Measurements from ENCODE around the gene PTH2. TPM values are rescaled to one million over a fixed set of nuclear protein-coding genes. Genes with fewer than 3 reads are reported as not detected.

Gene PTH2
- total RNA-seq, 4 donors from 2014 or later, result not detected

DNA sequence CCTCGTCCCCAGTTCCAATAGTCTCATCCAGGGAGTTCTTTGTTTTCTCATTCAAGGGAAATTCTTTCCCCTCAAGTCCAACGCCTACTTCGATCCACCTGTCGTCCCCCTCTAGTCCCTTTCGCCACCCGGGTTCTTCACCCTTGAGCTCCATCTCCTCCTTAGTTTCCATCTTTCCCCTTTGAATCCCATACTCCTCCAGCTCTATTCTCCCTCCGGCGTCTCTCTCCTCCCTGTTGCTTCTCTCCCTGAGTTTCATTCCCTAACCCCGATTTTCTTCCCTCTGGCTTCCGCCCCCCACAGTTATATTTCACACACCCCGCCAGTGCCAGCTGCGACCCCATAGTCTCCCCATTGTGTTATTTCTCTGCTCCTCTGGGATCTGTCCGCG, 18.7 kb upstream of the PTH2 start:
- Histone ChIP-seq H3K4me1 (peaks cover 0 to 6% of the 10 kb centered on the region in 2 donors), H3K9me3 (no peaks in the 10 kb centered on the region), H3K27ac (peak overlapping the region; percentile 79 to 84), H3K27me3 (no peaks in the 10 kb centered on the region), H3K4me3 (no peak overlapping the region), H3K36me3 (no peaks in the 10 kb centered on the region)
- DNase-seq, result no peak
- TF ChIP-seq POLR2A (IDR thresholded peaks at IDR 0.05) (no peak), CTCF (IDR thresholded peaks at IDR 0.05) (no peak)
- intact Hi-C loops (cut with DNase I; ENCODE audit: low total_unique reads), result no loop called here

DNA sequence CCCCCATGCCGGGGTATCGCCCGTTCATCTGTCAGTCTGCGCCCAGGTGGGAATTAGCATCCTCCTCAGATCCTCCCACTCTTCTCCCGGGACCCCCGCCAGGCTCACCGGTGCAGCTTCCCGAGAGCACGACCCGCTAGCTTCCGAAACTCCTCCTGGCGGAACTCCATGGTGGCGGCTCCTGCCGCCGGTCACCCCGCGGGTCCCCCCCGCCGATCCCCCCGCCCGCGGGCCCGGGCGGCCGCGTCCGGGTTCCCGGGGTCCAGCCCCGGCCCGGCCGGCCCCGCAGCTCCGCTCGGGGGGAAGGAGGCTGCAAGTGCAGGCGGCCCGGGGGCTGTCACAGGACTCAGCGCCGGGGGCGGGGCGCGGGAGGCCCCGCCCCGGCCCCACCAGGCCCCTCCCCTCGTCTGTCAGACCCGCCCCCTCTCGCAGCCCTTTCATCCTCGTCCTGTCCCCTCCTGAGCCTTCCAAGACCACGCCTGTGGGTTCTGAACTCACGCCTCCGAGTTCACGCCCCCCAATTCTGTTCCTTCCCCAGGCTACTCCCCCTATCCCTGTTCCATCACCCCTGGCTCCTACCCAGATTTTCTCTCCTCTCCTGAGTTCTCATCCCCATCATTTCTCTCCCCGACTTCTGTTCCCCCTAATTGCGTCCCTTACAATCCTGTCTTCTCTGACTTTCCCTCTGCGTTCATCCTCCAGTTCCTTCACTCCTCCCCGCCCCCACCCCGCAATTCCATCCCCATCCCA, 18.1 kb upstream of the PTH2 start, which contains the start of gene SLC17A7:
Gene SLC17A7 (minus strand): TSS at position 318 of the 750 bp plus-strand sequence. CDS start 148 bp downstream, at position 170.
- DNase-seq, result peak; percentile 72 to 76
- TF ChIP-seq CTCF (IDR thresholded peaks at IDR 0.05) (no peak), POLR2A (IDR thresholded peaks at IDR 0.05) (no peak)

DNA sequence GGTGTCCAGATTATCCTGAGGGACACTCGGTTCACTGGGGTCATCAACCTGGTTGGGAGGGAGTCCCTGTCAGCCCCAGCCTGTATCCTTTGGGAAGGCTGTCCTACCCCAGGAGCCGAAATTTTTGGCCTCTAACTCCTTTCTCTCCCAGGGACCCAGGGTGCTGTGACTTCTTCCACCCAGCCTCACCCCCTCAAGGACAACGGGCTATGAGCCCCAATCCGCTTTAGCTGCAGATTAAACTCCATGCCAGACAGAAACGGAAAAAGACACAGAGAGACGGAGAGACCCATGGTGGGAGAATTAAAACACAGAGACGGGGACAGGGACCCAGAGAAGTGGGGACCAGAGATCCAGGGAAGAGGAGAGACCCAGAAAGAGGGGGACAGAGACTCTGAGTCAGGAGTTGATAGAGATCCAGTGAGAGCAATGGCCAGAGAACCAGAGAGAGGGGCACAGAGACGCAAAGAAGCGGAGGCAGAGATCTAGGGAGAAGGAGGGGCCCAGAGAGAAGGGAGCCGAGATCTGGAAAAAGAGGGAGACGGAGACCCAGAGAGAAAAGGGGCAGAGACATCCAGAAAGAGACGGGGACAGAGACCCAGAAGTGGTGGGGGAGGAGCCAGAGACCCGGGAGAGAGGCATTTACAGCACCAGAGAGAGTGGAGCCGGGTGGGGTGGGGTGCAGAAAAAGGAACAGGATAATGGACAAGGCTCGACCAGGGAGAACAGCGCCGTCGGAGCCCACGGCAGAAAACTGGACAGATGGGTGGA, 17.4 kb upstream of the PTH2 start:
- no peaks in the 10 kb centered on the region for H3K36me3 ChIP-seq
- H3K4me1 ChIP-seq, result peaks cover 0 to 6% of the 10 kb centered on the region in 2 donors
- H3K9me3 ChIP-seq, result no peaks in the 10 kb centered on the region
- TF ChIP-seq CTCF (IDR thresholded peaks at IDR 0.05) (no peak), POLR2A (IDR thresholded peaks at IDR 0.05) (no peak)
- H3K27me3 ChIP-seq, result no peaks in the 10 kb centered on the region
- DNase-seq, result no peak
- H3K27ac ChIP-seq, result peak overlapping the region in 1 of 2 donors; percentile 61
- intact Hi-C loops (cut with DNase I; ENCODE audit: low total_unique reads), result no loop called here
- H3K4me3 ChIP-seq, result no peak overlapping the region

More for the DNA sequence above, 18.1 kb upstream of the PTH2 start, which contains the start of gene SLC17A7:
- H3K4me3 ChIP-seq, result no peak within 1 kb of the TSS
- no peaks in the 10 kb centered on the region for H3K9me3 ChIP-seq
- H3K27me3 ChIP-seq, result no peaks in the 10 kb centered on the region
- H3K36me3 ChIP-seq, result no peaks in the 10 kb centered on the region
- intact Hi-C loops (cut with DNase I; ENCODE audit: low total_unique reads), result no loop called here
- H3K4me1 ChIP-seq, result peaks cover 0 to 6% of the 10 kb centered on the region in 2 donors
- H3K27ac ChIP-seq, result peak within 1 kb of the TSS; percentile 79 to 84

- no peak for DNase-seq
- no peak overlapping the region for H3K4me3 ChIP-seq
- H3K4me1 ChIP-seq, result peaks cover 0 to 6% of the 10 kb centered on the region in 2 donors
- H3K36me3 ChIP-seq, result no peaks in the 10 kb centered on the region
- H3K27me3 ChIP-seq, result no peaks in the 10 kb centered on the region
- no peaks in the 10 kb centered on the region for H3K9me3 ChIP-seq
- H3K27ac ChIP-seq, result no peak overlapping the region
- intact Hi-C loops (cut with DNase I; ENCODE audit: low total_unique reads), result loop anchor here (10.0 kb wide), 1 partner anchor 215 kb away; no protein-coding TSS in a partner anchor
- TF ChIP-seq POLR2A (IDR thresholded peaks at IDR 0.05), result no peak
These were observed 16.6 kb upstream of the PTH2 start for GRCh38 chr19:49439836-49440235.

DNA sequence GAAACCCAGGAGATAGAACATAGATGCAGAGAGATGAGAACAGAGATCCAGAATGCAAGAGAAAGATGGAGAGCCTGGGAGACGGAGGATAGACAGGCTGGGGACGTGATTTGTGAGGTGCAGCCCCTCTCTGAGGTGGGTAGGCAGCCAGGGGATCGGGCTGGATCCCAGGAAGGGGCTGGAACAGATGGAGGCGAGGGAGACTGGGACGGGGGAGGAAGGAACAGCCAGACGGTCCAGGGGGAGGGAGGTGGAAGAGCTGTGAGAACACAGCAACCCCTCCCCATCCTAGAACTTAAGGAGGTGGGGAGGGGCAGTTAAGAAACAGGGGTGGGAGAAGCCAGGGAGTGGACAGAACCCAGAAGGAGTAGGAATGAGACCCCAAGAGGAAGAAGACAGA, 15.0 kb upstream of the PTH2 start:
- H3K36me3 ChIP-seq, result no peaks in the 10 kb centered on the region
- TF ChIP-seq CTCF (IDR thresholded peaks at IDR 0.05) (no peak), POLR2A (IDR thresholded peaks at IDR 0.05) (no peak)
- intact Hi-C loops (cut with DNase I; ENCODE audit: low total_unique reads), result loop anchor here (10.0 kb wide), 1 partner anchor 213 kb away; no protein-coding TSS in a partner anchor
- peaks cover 0 to 11% of the 10 kb centered on the region in 2 donors for H3K27me3 ChIP-seq
- no peak for DNase-seq
- no peak overlapping the region for H3K4me3 ChIP-seq
- H3K4me1 ChIP-seq, result peaks cover 0 to 6% of the 10 kb centered on the region in 2 donors
- H3K9me3 ChIP-seq, result no peaks in the 10 kb centered on the region
- no peak overlapping the region for H3K27ac ChIP-seq

Measured in uterus (tissue), 4 donors.